WTC11 (cell line): Measurements from ENCODE around the gene ROR2. TPM values are rescaled to one million over a fixed set of nuclear protein-coding genes. Genes with fewer than 3 reads are reported as not detected.

ENCODE experiments used
- ATAC-seq: fragments of 200-7000 bp; cut with Tn5 transposase; 2 replicates; pipeline ENCODE4 v1.10.0; 2021; ENCODE audit warnings: mild to moderate bottlenecking, moderate library complexity
- CTCF ChIA-PET: fragments of 300-600 bp; sonication (Branson Sonifier 250); formaldehyde crosslinking; loops from one replicate; lab custom pipeline; 2021; ENCODE audit warnings: antibody characterized with exemption; lab: Charles Lee
- POLR2A ChIA-PET: fragments of 350-600 bp; sonication (Branson Sonifier 250); formaldehyde crosslinking; loops from one replicate; lab custom pipeline; 2021; ENCODE audit warnings: antibody characterized with exemption; lab: Charles Lee
- DNase-seq: peaks from one replicate; pipeline ENCODE4 v3.0.0; 2021; ENCODE audit warnings: low spot score
- H3K27ac Mint-ChIP-seq: 2 replicates; pipeline ENCODE4 v1.8.0; 2021; ENCODE audit warnings: mixed read lengths
- H3K27me3 Mint-ChIP-seq: 2 replicates; pipeline ENCODE4 v1.8.0; 2021; ENCODE audit warnings: low read depth, mild to moderate bottlenecking, moderate library complexity, mixed read lengths
- H3K36me3 Mint-ChIP-seq: 2 replicates; pipeline ENCODE4 v1.8.0; 2021; ENCODE audit warnings: mixed read lengths
- H3K4me1 Mint-ChIP-seq: 2 replicates; pipeline ENCODE4 v1.8.0; 2022; ENCODE audit warnings: mixed read lengths
- H3K4me3 Mint-ChIP-seq: 2 replicates; pipeline ENCODE4 v1.8.0; 2021; ENCODE audit warnings: mild to moderate bottlenecking, moderate library complexity, mixed read lengths
- H3K9me3 Mint-ChIP-seq: 2 replicates; pipeline ENCODE4 v1.8.0; 2021; ENCODE audit warnings: mixed read lengths
- ATF2 ChIP-seq: sonication (generic); formaldehyde crosslinking; IDR thresholded peaks from 2 replicates; pipeline ENCODE4 v1.8.1; 2022; ENCODE audit warnings: low read depth, missing genetic modification reagents, borderline replicate concordance
- ATF3 ChIP-seq: sonication (generic); formaldehyde crosslinking; conservative IDR thresholded peaks from 2 replicates; pipeline ENCODE4 v1.8.1; 2022; ENCODE audit warnings: mild to moderate bottlenecking, missing genetic modification reagents
- CDX4 ChIP-seq: fragments of 250-450 bp; sonication (Bioruptor Pico); IDR thresholded peaks from 2 replicates; pipeline ENCODE4 v1.9.0; 2021; ENCODE audit warnings: moderate library complexity, mild to moderate bottlenecking, inconsistent platforms, borderline replicate concordance
- CREB1 ChIP-seq: sonication (generic); formaldehyde crosslinking; IDR thresholded peaks from 2 replicates; pipeline ENCODE4 v1.8.0; 2023; ENCODE audit warnings: mild to moderate bottlenecking, missing genetic modification reagents
- FOXJ3 ChIP-seq: sonication (generic); formaldehyde crosslinking; IDR thresholded peaks from 2 replicates; pipeline ENCODE4 v1.9.0; 2021; ENCODE audit warnings: missing genetic modification reagents, mild to moderate bottlenecking, borderline replicate concordance
- FOXK1 ChIP-seq: sonication (generic); formaldehyde crosslinking; IDR thresholded peaks from 2 replicates; pipeline ENCODE4 v1.8.0; 2022; ENCODE audit warnings: mild to moderate bottlenecking, moderate library complexity, missing genetic modification reagents
- IRF1 ChIP-seq: sonication (generic); formaldehyde crosslinking; IDR thresholded peaks from 2 replicates; pipeline ENCODE4 v1.8.0; 2023; ENCODE audit warnings: missing genetic modification reagents
- JUN ChIP-seq: sonication (generic); formaldehyde crosslinking; IDR thresholded peaks from 2 replicates; pipeline ENCODE4 v1.8.0; 2023; ENCODE audit warnings: mild to moderate bottlenecking, missing genetic modification reagents
- NR1H2 ChIP-seq: sonication (generic); formaldehyde crosslinking; IDR thresholded peaks from 2 replicates; pipeline ENCODE4 v1.9.0; 2021; ENCODE audit warnings: mild to moderate bottlenecking, moderate library complexity, missing genetic modification reagents
- PRDM15 ChIP-seq: sonication (generic); formaldehyde crosslinking; IDR thresholded peaks from 2 replicates; pipeline ENCODE4 v1.8.0; 2022; ENCODE audit warnings: missing genetic modification reagents
- RELA ChIP-seq: sonication (generic); formaldehyde crosslinking; IDR thresholded peaks from 2 replicates; pipeline ENCODE4 v1.8.1; 2022; ENCODE audit warnings: missing genetic modification reagents, mild to moderate bottlenecking, borderline replicate concordance
- SMAD3 ChIP-seq: sonication (generic); formaldehyde crosslinking; IDR thresholded peaks from 2 replicates; pipeline ENCODE4 v1.8.0; 2022; ENCODE audit warnings: missing genetic modification reagents, mild to moderate bottlenecking, borderline replicate concordance
- TEAD1 ChIP-seq: sonication (generic); formaldehyde crosslinking; IDR thresholded peaks from 2 replicates; pipeline ENCODE4 v1.8.0; 2022; ENCODE audit warnings: mild to moderate bottlenecking, missing genetic modification reagents
- TEAD4 ChIP-seq: sonication (generic); formaldehyde crosslinking; IDR thresholded peaks from 2 replicates; pipeline ENCODE4 v1.8.0; 2022; ENCODE audit warnings: mild to moderate bottlenecking, missing genetic modification reagents
- ZBTB21 ChIP-seq: sonication (generic); formaldehyde crosslinking; IDR thresholded peaks from 2 replicates; pipeline ENCODE4 v1.8.1; 2023; ENCODE audit warnings: mild to moderate bottlenecking, missing genetic modification reagents, borderline replicate concordance
- ZNF138 ChIP-seq: sonication (generic); formaldehyde crosslinking; conservative IDR thresholded peaks from 2 replicates; pipeline ENCODE4 v1.8.1; 2022; ENCODE audit warnings: mild to moderate bottlenecking, moderate library complexity, missing genetic modification reagents
- ZNF219 ChIP-seq: sonication (generic); formaldehyde crosslinking; IDR thresholded peaks from 2 replicates; pipeline ENCODE4 v1.8.0; 2023; ENCODE audit warnings: missing genetic modification reagents, mild to moderate bottlenecking, borderline replicate concordance
- ZNF263 ChIP-seq: sonication (generic); formaldehyde crosslinking; IDR thresholded peaks from 2 replicates; pipeline ENCODE4 v1.8.1; 2022; ENCODE audit warnings: low read depth, mild to moderate bottlenecking, moderate library complexity, missing genetic modification reagents
- ZNF317 ChIP-seq: sonication (generic); formaldehyde crosslinking; IDR thresholded peaks from 2 replicates; pipeline ENCODE4 v1.8.1; 2023; ENCODE audit warnings: low read depth, mild to moderate bottlenecking, moderate library complexity, missing genetic modification reagents, borderline replicate concordance
- ZNF416 ChIP-seq: fragments of 250-450 bp; sonication (Bioruptor Pico); IDR thresholded peaks from 2 replicates; pipeline ENCODE4 v1.9.0; 2021; ENCODE audit warnings: mild to moderate bottlenecking, inconsistent platforms
- total RNA-seq: library from RNA; stranded (reverse); gene quantifications from 3 replicates; pipeline ENCODE4 v1.2.3, GENCODE V29; 2021

ROR2 gene
- total RNA-seq, 1 experiment from 2014 or later, result 19.8 TPM

- CTCF ChIA-PET, result interaction anchor here (1.8 kb wide), 2 partner anchors 103 to 107 kb away, joined by 4 to 6 read pairs; no protein-coding TSS in a partner anchor
Measured at GRCh38 chr9:91848146-91848545, 101.9 kb downstream of the ROR2 start.

GRCh38 chr9:91847581-91848091 lies 102.4 kb downstream of the ROR2 start:
- peak overlapping the region; percentile 87 for H3K27ac Mint-ChIP-seq
- H3K4me1 Mint-ChIP-seq, result peaks cover 48% of the 10 kb centered on the region
- CTCF ChIA-PET, result interaction anchor here (0.9 to 1.8 kb wide), 4 partner anchors 10 to 108 kb away, joined by 4 to 8 read pairs (median 5); no protein-coding TSS in a partner anchor
- H3K27me3 Mint-ChIP-seq, result no peaks in the 10 kb centered on the region
- no peak for TF ChIP-seq PRDM15 (CRISPR knock-in tag)
- TF ChIP-seq TEAD1, result no peak
- TF ChIP-seq ZNF317 (CRISPR knock-in tag), result no peak
- no peak for TF ChIP-seq CDX4
- no peak for TF ChIP-seq ATF3
- TF ChIP-seq ATF2, result no peak
- TF ChIP-seq ZNF416, result no peak
- TF ChIP-seq TEAD4 (CRISPR knock-in tag), result no peak
- TF ChIP-seq IRF1, result no peak
- no peak for TF ChIP-seq ZNF219
- TF ChIP-seq RELA (CRISPR knock-in tag), result no peak
- TF ChIP-seq JUN (CRISPR knock-in tag), result no peak
- TF ChIP-seq ZNF138 (CRISPR knock-in tag), result no peak
- TF ChIP-seq NR1H2 (CRISPR knock-in tag), result no peak
- H3K4me3 Mint-ChIP-seq, result no peak overlapping the region
- POLR2A ChIA-PET, result no interaction called here
- H3K36me3 Mint-ChIP-seq, result no peaks in the 10 kb centered on the region
- no peaks in the 10 kb centered on the region for H3K9me3 Mint-ChIP-seq
- ATAC-seq, result no peak
- no peak for DNase-seq

More at GRCh38 chr9:91848146-91848545, 101.9 kb downstream of the ROR2 start:
- H3K27ac Mint-ChIP-seq, result no peak overlapping the region
- DNase-seq, result no peak
- H3K4me3 Mint-ChIP-seq, result no peak overlapping the region
- no peaks in the 10 kb centered on the region for H3K27me3 Mint-ChIP-seq
- peaks cover 43% of the 10 kb centered on the region for H3K4me1 Mint-ChIP-seq
- no peak for TF ChIP-seq FOXJ3 (CRISPR knock-in tag)
- TF ChIP-seq ZNF219, result no peak
- no peak for TF ChIP-seq SMAD3 (CRISPR knock-in tag)
- no peak for TF ChIP-seq ZNF263 (CRISPR knock-in tag)
- no peak for TF ChIP-seq FOXK1 (CRISPR knock-in tag)
- TF ChIP-seq CREB1, result no peak
- no peak for TF ChIP-seq ZBTB21
- H3K36me3 Mint-ChIP-seq, result no peaks in the 10 kb centered on the region
- ATAC-seq, result no peak
- POLR2A ChIA-PET, result no interaction called here
- H3K9me3 Mint-ChIP-seq, result no peaks in the 10 kb centered on the region
